Stimulated activated CD4-positive, alpha-beta T cell treated with anti-CD3 and anti-CD28 coated beads, Interleukin-2, amount 100 ng/mL, for 24 hours (primary cell): Measurements from ENCODE around the gene RAB7B.
A peak's percentile ranks its signal among the peaks of the same experiment; 100 is the strongest.

ENCODE experiments used
- DNase-seq, 2 donors: peaks; one replicate each; pipeline ENCODE4 v3.0.0-alpha.2; 2020

RAB7B gene

GRCh38 chr1:205993068-205993467, 10.1 kb downstream of the RAB7B start:
- DNase-seq, result no peak

- DNase-seq, result no peak
These were observed 10.8 kb downstream of the RAB7B start for GRCh38 chr1:205992218-205992882.

DNA sequence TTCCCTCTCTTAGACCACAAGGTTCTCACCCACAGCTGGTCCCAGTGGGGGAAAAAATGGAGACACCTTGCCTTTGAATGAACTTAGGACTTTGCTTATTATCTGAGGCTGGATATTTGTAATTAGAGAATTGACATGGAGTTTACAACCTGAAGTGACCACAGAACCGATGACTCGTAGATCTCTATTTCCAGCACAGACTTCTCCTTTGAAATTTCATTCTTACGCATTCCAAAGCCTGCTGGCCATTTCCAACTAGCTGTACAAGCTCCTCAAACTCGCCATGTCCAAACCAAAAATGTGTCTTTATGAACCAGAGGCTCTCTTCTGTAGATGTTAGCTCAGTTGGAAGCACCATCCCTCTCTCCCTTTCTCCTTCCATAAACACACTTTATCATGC, 12.0 kb downstream of the RAB7B start:
- no peak for DNase-seq

- DNase-seq, result no peak
These were observed 13.0 kb downstream of the RAB7B start for GRCh38 chr1:205990226-205990625.

GRCh38 chr1:205989786-205990185, 13.4 kb downstream of the RAB7B start:
- DNase-seq, result no peak

GRCh38 chr1:205988585-205988995, 14.6 kb downstream of the RAB7B start:
- DNase-seq, result no peak

- DNase-seq, result no peak
These were observed 16.3 kb downstream of the RAB7B start for GRCh38 chr1:205986861-205987260.

- no peak for DNase-seq
These were observed 16.9 kb downstream of the RAB7B start for GRCh38 chr1:205986292-205986691.

DNA sequence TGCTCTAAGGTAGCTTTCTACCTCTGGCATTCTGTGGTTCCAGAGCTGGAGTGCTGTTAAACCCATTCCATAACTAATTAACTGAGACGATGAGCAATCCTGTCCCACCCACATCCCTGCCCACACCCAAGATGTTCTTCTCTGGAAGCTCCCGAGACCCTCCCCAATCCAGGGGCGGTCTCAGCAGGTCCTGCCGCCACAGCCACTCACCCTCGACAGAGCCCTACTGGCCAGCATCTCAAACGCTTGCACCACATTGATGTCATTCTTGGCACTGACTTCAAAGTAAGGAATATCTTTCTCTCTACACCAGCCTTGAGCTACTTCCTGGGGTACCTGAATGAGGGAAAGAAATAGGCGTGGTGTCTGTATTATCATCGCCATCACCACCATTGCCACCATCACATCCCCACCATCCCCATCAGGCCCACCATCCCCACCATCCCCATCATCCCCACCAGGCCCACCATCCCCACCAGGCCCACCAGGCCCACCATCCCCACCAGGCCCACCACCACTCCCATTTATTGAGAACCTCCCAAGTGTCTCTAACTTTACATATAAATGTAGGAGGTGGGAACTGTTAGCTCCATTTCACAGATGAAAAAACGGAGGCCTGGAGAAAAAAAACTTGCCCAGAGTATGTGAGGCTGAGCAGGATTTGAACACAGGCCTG, 17.7 kb downstream of the RAB7B start:
- DNase-seq, result no peak

DNA sequence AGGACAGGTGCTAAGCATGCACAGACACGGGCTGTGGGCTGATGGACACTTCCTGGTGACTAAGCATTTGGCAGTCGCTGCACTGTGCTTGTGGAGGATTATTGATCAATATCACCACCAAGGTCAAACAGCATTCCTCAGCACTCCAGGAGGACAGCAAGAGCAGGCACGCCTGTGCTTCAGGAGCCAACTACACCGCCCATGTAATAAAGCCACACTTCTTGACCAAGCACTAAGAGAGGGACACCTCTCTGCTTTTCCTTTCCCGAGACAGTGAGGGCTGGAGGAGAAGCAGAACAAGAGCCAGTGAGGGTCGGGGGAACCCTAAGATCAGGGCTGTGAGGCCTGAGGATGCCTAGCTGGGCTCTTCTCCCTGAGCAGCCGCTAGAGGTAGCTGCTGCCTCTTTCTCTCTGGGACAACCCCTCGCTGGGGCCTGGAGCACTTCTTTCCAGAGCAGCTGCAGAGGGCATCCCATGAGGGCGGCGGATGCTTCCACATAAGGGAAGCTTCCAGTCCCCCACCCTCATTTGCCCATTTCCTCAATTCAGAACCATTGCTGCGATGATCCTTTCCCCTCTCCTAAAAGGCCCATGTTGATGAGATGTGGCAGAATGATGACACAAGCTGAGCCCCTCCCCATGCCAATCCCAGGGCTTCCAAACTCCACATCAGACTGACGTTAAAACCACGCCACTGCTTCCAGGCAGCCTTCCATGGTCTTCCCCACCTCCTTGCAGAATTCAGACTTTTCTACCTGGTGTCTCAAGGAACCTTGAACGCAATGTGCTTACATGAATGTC, 19.1 kb downstream of the RAB7B start:
- DNase-seq, result peak; percentile 32 to 39

GRCh38 chr1:205981257-205981656, 21.9 kb downstream of the RAB7B start:
- DNase-seq, result no peak

GRCh38 chr1:205980237-205980870, 22.8 kb downstream of the RAB7B start:
- no peak for DNase-seq

DNA sequence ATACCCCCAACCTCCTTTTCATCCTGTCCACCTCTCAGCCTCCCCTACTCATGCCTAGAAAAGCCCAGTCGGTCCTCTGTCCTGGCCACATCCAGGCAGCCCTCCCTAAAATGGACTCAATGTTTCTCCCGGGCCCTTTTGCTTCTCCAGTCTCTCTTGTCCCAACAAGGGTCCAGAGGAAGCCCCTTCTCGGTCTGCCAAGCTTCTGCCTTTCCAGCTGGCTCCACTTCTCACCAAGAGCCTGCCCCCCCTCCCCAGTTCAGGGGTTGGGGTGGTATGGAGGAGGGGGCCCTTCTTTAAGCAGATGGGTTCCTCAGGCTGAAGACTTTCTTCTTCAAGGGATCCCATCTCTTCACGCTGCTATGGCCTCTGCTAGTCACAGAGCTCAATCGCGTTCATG, 23.9 kb downstream of the RAB7B start:
- no peak for DNase-seq

GRCh38 chr1:205978676-205979075, 24.5 kb downstream of the RAB7B start:
- DNase-seq, result no peak

DNA sequence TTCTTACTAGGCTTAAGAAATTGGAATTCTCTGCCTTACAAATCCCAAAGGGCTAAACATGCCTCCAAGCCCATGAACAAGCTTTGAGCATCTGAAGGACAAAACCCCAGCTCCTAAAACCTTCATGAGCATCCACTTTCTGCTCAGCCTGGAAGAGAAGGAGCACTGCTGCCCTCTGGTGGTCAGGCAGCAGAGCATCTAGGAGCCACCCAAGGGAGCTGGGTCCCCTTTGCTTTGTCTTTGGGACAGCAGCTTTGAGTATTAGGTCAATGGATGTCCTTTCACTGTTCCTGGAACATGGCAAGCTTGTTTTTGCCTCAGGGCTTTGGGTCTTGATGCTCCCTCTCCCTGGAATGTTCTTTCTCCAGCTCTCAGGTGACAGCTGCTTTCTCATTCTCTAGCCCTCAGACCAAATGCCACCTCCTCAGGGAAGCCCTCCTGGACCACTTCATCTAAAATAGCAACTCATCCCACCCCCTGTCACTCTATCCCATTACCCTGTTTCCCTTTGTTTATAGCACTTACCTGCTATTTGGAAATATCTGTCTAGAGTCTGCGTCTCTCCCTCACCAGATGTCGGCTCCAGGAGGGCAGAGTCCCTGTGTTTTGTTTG, 25.7 kb downstream of the RAB7B start:
- peak; percentile 84 to 86 for DNase-seq

- DNase-seq, result no peak
These were observed 26.3 kb downstream of the RAB7B start for GRCh38 chr1:205976708-205977401.

GRCh38 chr1:205976036-205976435, 27.2 kb downstream of the RAB7B start:
- no peak for DNase-seq

DNA sequence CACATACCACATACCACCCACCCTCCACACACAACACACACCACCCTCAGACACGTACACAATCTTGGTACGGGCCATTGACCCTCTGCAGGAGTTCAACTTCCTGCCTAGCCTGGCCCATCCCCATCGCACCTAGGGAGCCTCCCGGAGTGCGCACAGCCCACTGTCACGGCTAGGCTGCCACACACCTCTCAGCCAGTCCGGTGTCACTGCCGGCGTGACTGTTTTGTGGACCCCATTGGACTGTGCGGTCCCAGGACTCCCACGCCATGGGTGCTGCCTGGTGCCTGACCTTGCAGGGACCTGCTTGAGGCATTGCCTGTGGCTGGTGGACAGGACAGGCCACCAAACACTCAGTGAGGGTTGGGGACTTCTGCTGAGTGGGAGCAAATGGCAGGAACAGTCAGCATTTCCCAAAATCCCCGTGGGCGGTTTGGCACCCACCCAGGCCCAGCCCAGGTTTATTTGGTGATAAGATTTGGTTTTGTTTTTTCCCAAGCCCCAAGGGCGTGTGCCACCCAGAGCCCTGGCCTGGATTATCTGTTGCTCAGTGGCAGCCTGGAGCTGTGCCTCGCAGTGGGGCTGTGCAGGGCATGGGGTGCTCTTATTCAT, 27.7 kb downstream of the RAB7B start:
- no peak for DNase-seq

GRCh38 chr1:205974712-205975111, 28.5 kb downstream of the RAB7B start:
- DNase-seq, result no peak

- DNase-seq, result no peak
These were observed 29.6 kb downstream of the RAB7B start for GRCh38 chr1:205973377-205974232.
